Measurements from ENCODE around the gene NF2.

DNA sequence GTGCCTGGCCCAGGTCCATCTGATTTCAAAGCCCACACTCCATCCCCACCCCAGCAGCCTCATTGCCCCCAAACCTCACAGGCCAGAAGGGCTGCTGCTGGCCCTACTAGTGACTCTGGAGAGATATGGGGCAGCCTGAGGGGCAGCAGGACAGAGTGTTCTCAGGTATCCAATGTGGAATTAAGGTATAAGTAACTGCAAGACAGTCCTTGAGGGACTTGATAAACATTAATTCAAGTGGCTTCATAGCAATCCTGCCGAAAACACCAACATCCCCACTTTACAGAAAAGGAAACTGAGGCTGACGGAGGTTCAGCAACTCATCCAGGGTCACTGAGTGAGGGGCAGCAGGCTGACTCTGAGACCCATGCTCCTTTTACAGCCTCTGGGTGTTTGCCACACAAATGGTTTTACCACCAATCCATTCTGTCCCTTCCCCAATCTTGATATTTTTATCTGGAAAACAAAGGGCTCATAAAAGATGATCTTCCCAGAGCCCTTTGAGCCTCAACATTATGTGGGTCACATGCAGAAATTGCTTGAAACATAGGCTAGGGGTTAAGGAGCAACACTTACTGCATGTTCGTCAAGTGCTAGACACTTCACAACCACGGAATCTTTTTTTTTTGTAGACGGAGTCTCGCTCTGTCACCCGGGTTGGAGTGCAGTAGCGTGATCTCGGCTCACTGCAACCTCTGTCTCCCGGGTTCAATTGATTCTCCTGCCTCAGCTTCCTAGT lies 24.8 kb upstream of the NF2 start:
- TF ChIP-seq TAF1 (IDR thresholded peaks at IDR 0.05; ENCODE audit: low read depth, low read length): no peak
- TF ChIP-seq POLR2AphosphoS5 (IDR thresholded peaks at IDR 0.05; ENCODE audit: low read depth, low read length): no peak
- TF ChIP-seq POLR2A (IDR thresholded peaks at IDR 0.05; ENCODE audit: low read depth, low read length): no peak
- TF ChIP-seq PAX5 (IDR thresholded peaks at IDR 0.05; ENCODE audit: insufficient read depth, low read length, severe bottlenecking): no peak
- no peak for TF ChIP-seq SPI1 (IDR thresholded peaks at IDR 0.05; ENCODE audit: low read depth, low read length)
- TF ChIP-seq POU2F2 (IDR thresholded peaks at IDR 0.05; ENCODE audit: low read depth, low read length): no peak
